ENCODE results near the gene SLIT1. TPM values are rescaled to one million over a fixed set of nuclear protein-coding genes. Genes with fewer than 3 reads are reported as not detected.
A peak's percentile ranks its signal among the peaks of the same experiment; 100 is the strongest.

Gene SLIT1
- total RNA-seq, 6 experiments from 2014 or later, result 0.04 to 0.29 (median 0.12) TPM; not detected in 1

- Histone ChIP-seq H3K4me1 (no peaks in the 10 kb centered on the region), H3K9me3 (no peaks in the 10 kb centered on the region), H3K36me3 (no peaks in the 10 kb centered on the region), H3K27me3 (no peaks in the 10 kb centered on the region), H3K4me3 (no peak overlapping the region), H3K27ac (no peak overlapping the region)
- peak in 1 of 4 donors; percentile 14 for ATAC-seq
- intact Hi-C loops (cut with DNase I), result no loop called here
- DNase-seq, result no peak
- TF ChIP-seq POLR2A (IDR thresholded peaks at IDR 0.05), result no peak
- TF ChIP-seq, protein P1, sequence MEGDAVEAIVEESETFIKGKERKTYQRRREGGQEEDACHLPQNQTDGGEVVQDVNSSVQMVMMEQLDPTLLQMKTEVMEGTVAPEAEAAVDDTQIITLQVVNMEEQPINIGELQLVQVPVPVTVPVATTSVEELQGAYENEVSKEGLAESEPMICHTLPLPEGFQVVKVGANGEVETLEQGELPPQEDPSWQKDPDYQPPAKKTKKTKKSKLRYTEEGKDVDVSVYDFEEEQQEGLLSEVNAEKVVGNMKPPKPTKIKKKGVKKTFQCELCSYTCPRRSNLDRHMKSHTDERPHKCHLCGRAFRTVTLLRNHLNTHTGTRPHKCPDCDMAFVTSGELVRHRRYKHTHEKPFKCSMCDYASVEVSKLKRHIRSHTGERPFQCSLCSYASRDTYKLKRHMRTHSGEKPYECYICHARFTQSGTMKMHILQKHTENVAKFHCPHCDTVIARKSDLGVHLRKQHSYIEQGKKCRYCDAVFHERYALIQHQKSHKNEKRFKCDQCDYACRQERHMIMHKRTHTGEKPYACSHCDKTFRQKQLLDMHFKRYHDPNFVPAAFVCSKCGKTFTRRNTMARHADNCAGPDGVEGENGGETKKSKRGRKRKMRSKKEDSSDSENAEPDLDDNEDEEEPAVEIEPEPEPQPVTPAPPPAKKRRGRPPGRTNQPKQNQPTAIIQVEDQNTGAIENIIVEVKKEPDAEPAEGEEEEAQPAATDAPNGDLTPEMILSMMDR (IDR thresholded peaks at IDR 0.05), result no peak
- WGBS (ENCODE audit: insufficient coverage, low coverage, low lambda C conversion rate, missing lambda C conversion rate), result 64% methylated on average over 5 of the region's 18 CpGs
These were observed 167.2 kb downstream of the SLIT1 start for GRCh38 chr10:97018251-97019212.

DNA sequence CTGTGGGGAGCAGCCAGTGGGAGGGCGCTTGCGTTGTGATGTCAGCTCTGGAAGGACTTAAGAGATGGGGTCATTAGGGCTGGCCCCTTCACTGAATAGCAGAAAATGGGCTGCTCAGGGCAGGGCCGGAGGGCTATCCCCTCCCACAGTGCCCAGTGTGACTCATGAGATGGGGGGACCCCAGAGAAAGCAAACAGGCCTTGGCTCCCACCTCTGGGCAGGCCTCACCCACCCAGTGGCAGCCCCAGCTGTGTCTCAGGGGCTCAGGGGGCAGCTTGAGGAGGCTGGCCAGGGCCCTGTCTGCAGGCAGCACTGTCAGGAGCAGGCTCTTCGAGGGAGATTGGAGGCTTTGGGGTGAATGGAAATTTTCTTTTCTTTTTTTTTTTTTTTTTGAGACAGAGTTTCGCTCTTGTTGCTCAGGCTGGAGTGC lies 168.3 kb downstream of the SLIT1 start:
- Histone ChIP-seq H3K4me1 (no peaks in the 10 kb centered on the region), H3K36me3 (no peaks in the 10 kb centered on the region), H3K27me3 (no peaks in the 10 kb centered on the region), H3K4me3 (no peak overlapping the region), H3K27ac (no peak overlapping the region), H3K9me3 (no peaks in the 10 kb centered on the region)
- DNase-seq (peak in 1 of 3 donors; percentile 5), ATAC-seq (no peak)
- WGBS (ENCODE audit: insufficient coverage, low coverage, low lambda C conversion rate, missing lambda C conversion rate), result 100% methylated on average over 1 of the region's 5 CpGs
- intact Hi-C loops (cut with DNase I), result no loop called here
- TF ChIP-seq, protein P1 (IDR thresholded peaks at IDR 0.05), result no peak
- no peak for TF ChIP-seq POLR2A (IDR thresholded peaks at IDR 0.05)

GRCh38 chr10:97016728-97017473 lies 168.9 kb downstream of the SLIT1 start:
- H3K9me3 ChIP-seq, result no peaks in the 10 kb centered on the region
- peak in 1 of 3 donors; percentile 13 for DNase-seq
- H3K27ac ChIP-seq, result no peak overlapping the region
- WGBS (ENCODE audit: insufficient coverage, low coverage, low lambda C conversion rate, missing lambda C conversion rate), result 67% methylated on average over 3 of the region's 15 CpGs
- intact Hi-C loops (cut with DNase I), result no loop called here
- no peak overlapping the region for H3K4me3 ChIP-seq
- no peaks in the 10 kb centered on the region for H3K4me1 ChIP-seq
- ATAC-seq, result no peak
- H3K36me3 ChIP-seq, result no peaks in the 10 kb centered on the region
- no peaks in the 10 kb centered on the region for H3K27me3 ChIP-seq
- TF ChIP-seq POLR2A (IDR thresholded peaks at IDR 0.05), result no peak
- TF ChIP-seq, protein P1 (IDR thresholded peaks at IDR 0.05), result no peak

DNA sequence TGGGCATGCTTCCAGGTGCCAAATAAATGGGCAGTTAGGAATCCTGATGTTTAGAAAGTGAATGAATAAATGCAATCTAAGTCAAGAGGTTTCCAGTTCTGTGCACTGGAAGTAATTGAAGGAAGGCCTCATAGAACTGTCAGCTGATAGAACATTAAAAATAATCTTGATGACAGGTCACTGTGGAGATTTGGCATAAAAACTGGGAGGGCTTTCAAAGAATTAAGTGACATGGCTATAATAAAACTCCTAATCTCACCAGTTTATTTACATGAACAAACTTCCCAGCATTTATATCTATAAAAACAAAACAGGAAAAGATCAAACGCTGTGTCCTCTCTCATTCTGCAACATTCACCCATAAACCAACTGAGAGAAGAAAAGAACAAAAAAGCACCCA lies 170.5 kb downstream of the SLIT1 start:
- H3K4me3 ChIP-seq, result no peak overlapping the region
- H3K4me1 ChIP-seq, result no peaks in the 10 kb centered on the region
- ATAC-seq, result no peak
- no peak for TF ChIP-seq POLR2A (IDR thresholded peaks at IDR 0.05)
- TF ChIP-seq, protein P1 (IDR thresholded peaks at IDR 0.05), result no peak
- intact Hi-C loops (cut with DNase I), result no loop called here
- no peak for DNase-seq
- no peaks in the 10 kb centered on the region for H3K9me3 ChIP-seq
- no peak overlapping the region for H3K27ac ChIP-seq
- no peaks in the 10 kb centered on the region for H3K36me3 ChIP-seq
- H3K27me3 ChIP-seq, result no peaks in the 10 kb centered on the region
- 44% methylated on average over 1 of the region's 1 CpG for WGBS (ENCODE audit: insufficient coverage, low coverage, low lambda C conversion rate, missing lambda C conversion rate)
